GM18519 (cell line): ENCODE measurements around the gene RBM42.
"Not testable (repeated sequence)": the region's sequence is repeated elsewhere in the genome, so short reads cannot be mapped to it uniquely, and the experiment has no call there.

ENCODE experiments used
- ATAC-seq: cut with Tn5 transposase; IDR thresholded peaks from one replicate; pipeline ENCODE4 v1.9.1; 2021; ENCODE audit warnings: mild to moderate bottlenecking, moderate library complexity; ENCODE audit not compliant: unreplicated experiment, low FRiP score

RBM42 gene

GRCh38 chr19:35628565-35629331 is at the start of gene RBM42:
TSS of gene RBM42 (plus strand) at chr19:35629036. CDS start at chr19:35629154, 118 bp downstream.
- ATAC-seq = peak; percentile 72

- ATAC-seq = no peak
These were observed 46.1 kb upstream of the RBM42 start for GRCh38 chr19:35582760-35583159.

- ATAC-seq = no peak
These were observed 43.0 kb upstream of the RBM42 start, which contains the start of gene PMIS2 for GRCh38 chr19:35585848-35586247. TSS of gene PMIS2 (plus strand) at chr19:35586173. CDS start at chr19:35586260, 87 bp downstream.

- no peak for ATAC-seq
These were observed 41.5 kb upstream of the RBM42 start for GRCh38 chr19:35587321-35587720.

GRCh38 chr19:35590875-35591274 is 38.0 kb upstream of the RBM42 start:
- ATAC-seq = no peak

GRCh38 chr19:35592226-35592625 is 36.6 kb upstream of the RBM42 start:
- ATAC-seq = no peak

- ATAC-seq = not testable (repeated sequence)
These were observed 33.8 kb upstream of the RBM42 start for GRCh38 chr19:35595026-35595425.

- ATAC-seq = no peak
These were observed 32.9 kb upstream of the RBM42 start for GRCh38 chr19:35595928-35596327.

GRCh38 chr19:35596366-35596999 is 32.4 kb upstream of the RBM42 start:
- peak; percentile 42 for ATAC-seq

- ATAC-seq = no peak
These were observed 26.9 kb upstream of the RBM42 start for GRCh38 chr19:35601971-35602370.

- not testable (repeated sequence) for ATAC-seq
These were observed 24.4 kb upstream of the RBM42 start for GRCh38 chr19:35604436-35604835.

GRCh38 chr19:35607170-35607569 is 21.7 kb upstream of the RBM42 start:
- ATAC-seq = not testable (repeated sequence)

GRCh38 chr19:35607661-35608060 is 21.2 kb upstream of the RBM42 start:
- no peak for ATAC-seq

GRCh38 chr19:35608251-35608650 is 20.6 kb upstream of the RBM42 start:
- ATAC-seq = no peak

GRCh38 chr19:35609851-35610353 is 18.9 kb upstream of the RBM42 start:
- ATAC-seq = no peak

GRCh38 chr19:35612224-35612558 is 16.6 kb upstream of the RBM42 start:
- ATAC-seq = no peak

- peak; percentile 55 for ATAC-seq
These were observed 16.1 kb upstream of the RBM42 start, which contains the start of gene HAUS5 for GRCh38 chr19:35612559-35613321. TSS of gene HAUS5 (plus strand) at chr19:35612735. CDS start at chr19:35612795, 60 bp downstream.

- no peak for ATAC-seq
These were observed 15.3 kb upstream of the RBM42 start for GRCh38 chr19:35613574-35613973.

GRCh38 chr19:35615036-35615435 is 13.8 kb upstream of the RBM42 start:
- ATAC-seq = no peak

- no peak for ATAC-seq
These were observed 10.0 kb upstream of the RBM42 start for GRCh38 chr19:35618857-35619256.
